Vagina (tissue), 2 donors: Measurements from ENCODE around the gene METTL3. TPM values are rescaled to one million over a fixed set of nuclear protein-coding genes. Genes with fewer than 3 reads are reported as not detected.

Source experiments
- DNase-seq, 2 donors: peaks; one replicate each; pipeline ENCODE4 v3.0.0-alpha.2; 2017; ENCODE audit errors: extremely low spot score in 2 of 2
- H3K27ac ChIP-seq: fragments of 200-600 bp; sonication (generic); one replicate; pipeline ENCODE4 v1.5.1; 2019
- H3K27me3 ChIP-seq: fragments of 200-600 bp; sonication (generic); one replicate; pipeline ENCODE4 v1.5.1; 2019
- H3K36me3 ChIP-seq, 2 donors: fragments of 200-600 bp; sonication (generic); one replicate each; pipeline ENCODE4 v1.5.1; 2017 to 2019
- H3K4me1 ChIP-seq: fragments of 200-600 bp; sonication (generic); one replicate; pipeline ENCODE4 v1.5.1; 2019
- H3K4me3 ChIP-seq, 2 donors: fragments of 200-600 bp; sonication (generic); 1 replicate in 1 of 2; 2 replicates in 1 of 2; pipeline ENCODE4 v1.5.1; 2016 to 2019
- H3K9me3 ChIP-seq: fragments of 200-600 bp; sonication (generic); one replicate; pipeline ENCODE4 v1.5.1; 2019
- POLR2A ChIP-seq, 2 donors: fragments of 450-650 bp; IDR thresholded peaks; one replicate each; pipeline ENCODE4 v1.6.1; 2017; ENCODE audit warnings: antibody characterized with exemption in 2 of 2, mild to moderate bottlenecking in 2 of 2, moderate library complexity in 2 of 2
- POLR2AphosphoS5 ChIP-seq, 2 donors: sonication (generic); formaldehyde crosslinking; IDR thresholded peaks; one replicate each; pipeline ENCODE4 v1.9.0; 2017; ENCODE audit warnings: antibody characterized with exemption in 2 of 2, mild to moderate bottlenecking in 2 of 2, low read depth in 1 of 2; ENCODE audit not compliant: insufficient read depth in 1 of 2
- intact Hi-C: fragments of 100-400 bp; cut with DNase I; formaldehyde crosslinking; loops from one replicate; pipeline ENCODE4 v1.15.1; 2023
- total RNA-seq: library from RNA; depleted of rRNA; stranded (reverse); fragments of >200 nt; gene quantifications from one replicate; pipeline ENCODE4 v1.2.3, GENCODE V29; 2016
- TF ChIP-seq, protein P1 (sequence below), 3 experiments: fragments of 450-650 bp in 2 of 3; fragments of 200-600 bp in 1 of 3; sonication (generic) in 1 of 3; IDR thresholded peaks; one replicate each; pipeline ENCODE4 v1.5.1; 2017 to 2019; ENCODE audit warnings: antibody characterized with exemption in 3 of 3, mild to moderate bottlenecking in 2 of 3, moderate library complexity in 2 of 3

METTL3 gene
- total RNA-seq, 1 donor from 2014 or later = 71.5 TPM

DNA sequence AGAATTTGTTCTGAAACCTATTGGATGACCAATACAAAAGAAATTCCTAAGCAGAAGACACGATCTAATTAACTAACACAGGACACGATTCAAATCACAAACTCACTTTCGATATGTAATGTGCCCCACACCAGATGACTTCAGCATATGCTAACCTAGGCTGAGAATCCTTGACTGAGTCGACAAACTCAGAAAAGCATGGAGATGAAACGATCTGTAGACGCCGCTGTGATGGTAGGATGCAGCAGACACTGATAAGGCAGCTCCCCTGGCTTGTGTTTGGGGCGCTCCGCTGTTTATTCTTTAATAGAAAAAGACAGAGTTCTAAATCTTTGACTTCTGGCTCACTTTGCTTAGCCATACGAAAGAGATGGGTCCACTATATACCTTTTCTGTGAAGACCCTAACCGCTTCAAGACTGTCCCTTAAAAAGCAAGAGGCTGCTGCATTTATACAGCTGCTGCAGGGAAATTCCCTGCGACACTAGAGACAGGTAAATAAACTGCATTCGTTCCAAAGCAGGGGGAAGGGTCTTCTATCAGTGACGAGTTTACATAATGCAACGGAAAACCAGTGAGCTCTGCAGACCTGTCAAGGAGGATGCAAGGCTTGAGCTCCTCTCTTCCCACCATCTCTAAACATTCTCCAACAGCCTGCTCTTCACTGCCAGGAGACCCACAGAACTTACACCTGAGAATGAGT is 56.1 kb downstream of the METTL3 start:
- H3K4me1 ChIP-seq = peaks cover 38% of the 10 kb centered on the region
- TF ChIP-seq, protein P1, sequence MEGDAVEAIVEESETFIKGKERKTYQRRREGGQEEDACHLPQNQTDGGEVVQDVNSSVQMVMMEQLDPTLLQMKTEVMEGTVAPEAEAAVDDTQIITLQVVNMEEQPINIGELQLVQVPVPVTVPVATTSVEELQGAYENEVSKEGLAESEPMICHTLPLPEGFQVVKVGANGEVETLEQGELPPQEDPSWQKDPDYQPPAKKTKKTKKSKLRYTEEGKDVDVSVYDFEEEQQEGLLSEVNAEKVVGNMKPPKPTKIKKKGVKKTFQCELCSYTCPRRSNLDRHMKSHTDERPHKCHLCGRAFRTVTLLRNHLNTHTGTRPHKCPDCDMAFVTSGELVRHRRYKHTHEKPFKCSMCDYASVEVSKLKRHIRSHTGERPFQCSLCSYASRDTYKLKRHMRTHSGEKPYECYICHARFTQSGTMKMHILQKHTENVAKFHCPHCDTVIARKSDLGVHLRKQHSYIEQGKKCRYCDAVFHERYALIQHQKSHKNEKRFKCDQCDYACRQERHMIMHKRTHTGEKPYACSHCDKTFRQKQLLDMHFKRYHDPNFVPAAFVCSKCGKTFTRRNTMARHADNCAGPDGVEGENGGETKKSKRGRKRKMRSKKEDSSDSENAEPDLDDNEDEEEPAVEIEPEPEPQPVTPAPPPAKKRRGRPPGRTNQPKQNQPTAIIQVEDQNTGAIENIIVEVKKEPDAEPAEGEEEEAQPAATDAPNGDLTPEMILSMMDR (IDR thresholded peaks at IDR 0.05) = no peak
- TF ChIP-seq POLR2AphosphoS5 (IDR thresholded peaks at IDR 0.05; ENCODE audit: insufficient read depth in 1 of 2, low read depth in 1 of 2) (no peak), POLR2A (IDR thresholded peaks at IDR 0.05) (no peak)
- peak overlapping the region; percentile 93 to 94 for H3K4me3 ChIP-seq
- no peaks in the 10 kb centered on the region for H3K9me3 ChIP-seq
- intact Hi-C loops = no loop called here
- peak overlapping the region; percentile 75 for H3K27ac ChIP-seq
- no peak for DNase-seq
- H3K36me3 ChIP-seq = peaks cover 0 to 5% of the 10 kb centered on the region in 2 donors
- no peaks in the 10 kb centered on the region for H3K27me3 ChIP-seq

DNA sequence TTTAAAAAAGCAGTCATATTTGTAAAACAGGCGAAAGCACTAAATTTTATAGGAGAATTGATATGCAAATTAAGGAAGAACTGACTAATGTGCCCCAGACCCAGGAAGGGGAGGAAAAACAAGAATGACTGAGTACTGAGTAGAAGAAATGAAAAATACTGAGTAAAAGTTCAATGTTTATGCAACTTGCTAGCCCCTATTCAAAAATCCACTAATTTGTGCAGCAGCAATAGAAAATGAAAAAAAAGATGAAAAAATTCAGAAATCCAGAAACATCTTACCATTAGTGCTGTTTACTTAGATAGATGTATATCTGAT is 61.3 kb downstream of the METTL3 start:
- no peaks in the 10 kb centered on the region for H3K27me3 ChIP-seq
- no peaks in the 10 kb centered on the region for H3K9me3 ChIP-seq
- H3K27ac ChIP-seq = no peak overlapping the region
- DNase-seq = no peak
- TF ChIP-seq, protein P1 (IDR thresholded peaks at IDR 0.05) = no peak
- no peak for TF ChIP-seq POLR2AphosphoS5 (IDR thresholded peaks at IDR 0.05; ENCODE audit: insufficient read depth in 1 of 2, low read depth in 1 of 2)
- TF ChIP-seq POLR2A (IDR thresholded peaks at IDR 0.05) = no peak
- no peak overlapping the region for H3K4me3 ChIP-seq
- intact Hi-C loops = no loop called here
- peaks cover 36% of the 10 kb centered on the region for H3K4me1 ChIP-seq
- H3K36me3 ChIP-seq = no peaks in the 10 kb centered on the region

Other genes with a start within 250 kb of the METTL3 start
- gene HNRNPC, start 241.9 kb downstream of the METTL3 start, total RNA-seq = 345 TPM
- not detected for gene RPGRIP1, start 231.3 kb downstream of the METTL3 start, total RNA-seq
- 50.1 TPM for gene SUPT16H, start 127.3 kb downstream of the METTL3 start, total RNA-seq
- 61.1 TPM for gene CHD8, start 55.2 kb downstream of the METTL3 start, total RNA-seq
- gene RAB2B, start 34.4 kb downstream of the METTL3 start, total RNA-seq = 19.4 TPM
- 23.3 TPM for gene TOX4, start 34.1 kb downstream of the METTL3 start, total RNA-seq
- 9.8 TPM for gene SALL2, start 15.0 kb upstream of the METTL3 start, total RNA-seq
- not detected for gene OR10G3, start 68.7 kb upstream of the METTL3 start, total RNA-seq
- gene OR10G2, start 123.6 kb upstream of the METTL3 start, total RNA-seq = not detected
- not detected for gene OR4E2, start 142.5 kb upstream of the METTL3 start, total RNA-seq
- not detected for gene OR4E1, start 162.5 kb upstream of the METTL3 start, total RNA-seq